ENCODE measurements around the gene ZFYVE28. TPM values are rescaled to one million over a fixed set of nuclear protein-coding genes. Genes with fewer than 3 reads are reported as not detected.

Gene ZFYVE28
- total RNA-seq, 1 experiment from 2014 or later: 0.82 TPM

GRCh38 chr4:2401610-2401983, 16.8 kb downstream of the ZFYVE28 start:
- H3K4me1 ChIP-seq: no peaks in the 10 kb centered on the region
- Mint-ChIP-seq H3K27me3 (ENCODE audit: insufficient read depth, unreplicated experiment) (peaks cover 3% of the 10 kb centered on the region), H3K4me1 (ENCODE audit: low read depth, unreplicated experiment) (no peaks in the 10 kb centered on the region), H3K9me3 (ENCODE audit: unreplicated experiment) (no peaks in the 10 kb centered on the region), H3K4me3 (ENCODE audit: unreplicated experiment) (no peak overlapping the region), H3K27ac (ENCODE audit: unreplicated experiment) (no peak overlapping the region), H3K36me3 (ENCODE audit: insufficient read depth, unreplicated experiment) (no peaks in the 10 kb centered on the region)
- H3K4me3 ChIP-seq (ENCODE audit: low read depth, low read length): no peak overlapping the region
- ChIA-PET POLR2A (no interaction called here), CTCF (no interaction called here)
- intact Hi-C loops (cut with micrococcal nuclease; ENCODE audit: unreplicated experiment): no loop called here
- no TSS peak for BruUV-seq (replicated peaks)
- peak in 1 of 2 experiments; percentile 26 for DNase-seq
- H3K27me3 ChIP-seq (replicated peaks; ENCODE audit: control insufficient read depth, insufficient read depth, low read length): no peaks in the 10 kb centered on the region
- no peaks in the 10 kb centered on the region for H3K36me3 ChIP-seq (ENCODE audit: control insufficient read depth, insufficient read depth, low read length)
- H3K9me3 ChIP-seq: no peaks in the 10 kb centered on the region
- TF ChIP-seq, protein P1, sequence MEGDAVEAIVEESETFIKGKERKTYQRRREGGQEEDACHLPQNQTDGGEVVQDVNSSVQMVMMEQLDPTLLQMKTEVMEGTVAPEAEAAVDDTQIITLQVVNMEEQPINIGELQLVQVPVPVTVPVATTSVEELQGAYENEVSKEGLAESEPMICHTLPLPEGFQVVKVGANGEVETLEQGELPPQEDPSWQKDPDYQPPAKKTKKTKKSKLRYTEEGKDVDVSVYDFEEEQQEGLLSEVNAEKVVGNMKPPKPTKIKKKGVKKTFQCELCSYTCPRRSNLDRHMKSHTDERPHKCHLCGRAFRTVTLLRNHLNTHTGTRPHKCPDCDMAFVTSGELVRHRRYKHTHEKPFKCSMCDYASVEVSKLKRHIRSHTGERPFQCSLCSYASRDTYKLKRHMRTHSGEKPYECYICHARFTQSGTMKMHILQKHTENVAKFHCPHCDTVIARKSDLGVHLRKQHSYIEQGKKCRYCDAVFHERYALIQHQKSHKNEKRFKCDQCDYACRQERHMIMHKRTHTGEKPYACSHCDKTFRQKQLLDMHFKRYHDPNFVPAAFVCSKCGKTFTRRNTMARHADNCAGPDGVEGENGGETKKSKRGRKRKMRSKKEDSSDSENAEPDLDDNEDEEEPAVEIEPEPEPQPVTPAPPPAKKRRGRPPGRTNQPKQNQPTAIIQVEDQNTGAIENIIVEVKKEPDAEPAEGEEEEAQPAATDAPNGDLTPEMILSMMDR (IDR thresholded peaks at IDR 0.05; ENCODE audit: insufficient read depth in 1 of 2, low read depth in 1 of 2, low read length in 1 of 2, severe bottlenecking in 1 of 2, unreplicated experiment in 1 of 2): no peak

DNA sequence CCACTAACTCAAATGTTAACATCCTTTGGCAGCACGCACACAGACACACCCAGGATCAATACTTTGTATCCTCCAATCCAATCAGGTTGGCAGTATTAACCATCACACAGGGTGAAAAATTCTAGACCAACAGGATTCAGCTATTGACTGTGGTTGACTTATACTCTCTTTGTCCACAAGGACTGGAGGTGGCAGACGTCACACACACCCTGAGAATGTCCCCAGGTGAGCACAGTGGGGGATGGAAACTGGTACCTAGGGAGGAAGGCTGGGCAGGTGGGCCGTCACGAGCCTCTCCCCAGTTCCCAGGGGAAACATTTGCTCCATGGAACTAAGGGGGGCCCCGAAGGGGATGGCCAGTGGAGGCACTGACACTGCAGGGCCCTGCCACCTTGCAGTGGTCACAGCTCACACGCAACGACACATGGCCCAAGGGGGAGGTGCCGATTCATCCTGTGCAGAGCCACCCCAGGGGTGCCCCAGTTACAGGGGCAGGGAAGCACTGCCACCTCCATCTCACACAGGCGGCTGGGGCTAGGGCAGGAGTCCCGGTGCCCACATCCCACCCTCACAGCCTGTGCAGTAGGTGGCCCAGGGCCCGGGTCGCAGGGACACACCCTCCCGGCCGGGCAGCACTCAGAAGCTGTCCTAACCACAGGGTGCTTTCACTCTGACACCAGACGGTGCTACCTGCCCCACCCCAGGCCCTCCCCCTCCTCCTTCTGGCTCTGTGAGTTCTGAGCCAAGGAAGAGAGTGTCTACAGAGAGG, 17.4 kb downstream of the ZFYVE28 start:
- H3K27me3 ChIP-seq (replicated peaks; ENCODE audit: control insufficient read depth, insufficient read depth, low read length): no peaks in the 10 kb centered on the region
- H3K27me3 Mint-ChIP-seq (ENCODE audit: insufficient read depth, unreplicated experiment): peaks cover 3% of the 10 kb centered on the region
- no peak overlapping the region for H3K4me3 Mint-ChIP-seq (ENCODE audit: unreplicated experiment)
- no peaks in the 10 kb centered on the region for H3K9me3 ChIP-seq
- intact Hi-C loops (cut with micrococcal nuclease; ENCODE audit: unreplicated experiment): no loop called here
- no peaks in the 10 kb centered on the region for H3K36me3 Mint-ChIP-seq (ENCODE audit: insufficient read depth, unreplicated experiment)
- H3K36me3 ChIP-seq (ENCODE audit: control insufficient read depth, insufficient read depth, low read length): no peaks in the 10 kb centered on the region
- TF ChIP-seq, protein P1 (IDR thresholded peaks at IDR 0.05; ENCODE audit: insufficient read depth in 1 of 2, low read depth in 1 of 2, low read length in 1 of 2, severe bottlenecking in 1 of 2, unreplicated experiment in 1 of 2): no peak
- H3K9me3 Mint-ChIP-seq (ENCODE audit: unreplicated experiment): no peaks in the 10 kb centered on the region
- H3K4me1 ChIP-seq: no peaks in the 10 kb centered on the region
- H3K4me1 Mint-ChIP-seq (ENCODE audit: low read depth, unreplicated experiment): no peaks in the 10 kb centered on the region
- BruUV-seq (replicated peaks): no TSS peak
- ChIA-PET CTCF (no interaction called here), POLR2A (no interaction called here)
- H3K4me3 ChIP-seq (ENCODE audit: low read depth, low read length): no peak overlapping the region
- DNase-seq: no peak
- no peak overlapping the region for H3K27ac Mint-ChIP-seq (ENCODE audit: unreplicated experiment)

DNA sequence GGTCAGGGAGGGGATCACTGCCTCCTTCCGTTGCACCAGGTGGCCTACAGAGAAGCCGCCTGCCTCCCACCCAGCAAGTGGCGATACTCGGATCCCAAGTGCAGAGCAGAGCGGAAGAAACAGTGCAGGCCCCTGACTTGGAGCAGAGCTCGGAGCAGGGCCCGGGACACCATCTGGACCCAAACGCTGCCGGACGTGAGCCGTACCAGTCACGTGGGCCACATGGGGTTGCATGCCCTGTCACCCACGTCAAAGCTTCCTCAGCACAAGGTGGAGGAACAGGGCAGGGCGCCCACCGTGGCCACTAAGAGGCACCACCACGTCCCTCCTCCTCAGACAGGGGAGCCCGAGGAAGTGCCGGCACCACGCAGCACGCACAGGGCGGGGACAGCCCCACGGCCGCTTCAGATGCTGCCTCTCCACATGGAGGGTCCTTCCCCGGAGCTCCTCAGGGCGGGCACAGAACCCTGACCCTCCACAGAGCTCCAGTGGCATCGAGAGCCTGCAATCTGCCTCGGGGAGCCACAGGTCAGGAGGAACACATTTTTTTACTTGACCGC, 18.7 kb downstream of the ZFYVE28 start:
- no peaks in the 10 kb centered on the region for H3K36me3 ChIP-seq (ENCODE audit: control insufficient read depth, insufficient read depth, low read length)
- H3K27me3 ChIP-seq (replicated peaks; ENCODE audit: control insufficient read depth, insufficient read depth, low read length): no peaks in the 10 kb centered on the region
- ChIA-PET POLR2A (no interaction called here), CTCF (no interaction called here)
- Mint-ChIP-seq H3K4me1 (ENCODE audit: low read depth, unreplicated experiment) (no peaks in the 10 kb centered on the region), H3K27ac (ENCODE audit: unreplicated experiment) (no peak overlapping the region), H3K4me3 (ENCODE audit: unreplicated experiment) (no peak overlapping the region), H3K9me3 (ENCODE audit: unreplicated experiment) (no peaks in the 10 kb centered on the region), H3K27me3 (ENCODE audit: insufficient read depth, unreplicated experiment) (peaks cover 3% of the 10 kb centered on the region), H3K36me3 (ENCODE audit: insufficient read depth, unreplicated experiment) (no peaks in the 10 kb centered on the region)
- no peaks in the 10 kb centered on the region for H3K9me3 ChIP-seq
- BruUV-seq (replicated peaks): no TSS peak
- no peaks in the 10 kb centered on the region for H3K4me1 ChIP-seq
- TF ChIP-seq, protein P1 (IDR thresholded peaks at IDR 0.05; ENCODE audit: insufficient read depth in 1 of 2, low read depth in 1 of 2, low read length in 1 of 2, severe bottlenecking in 1 of 2, unreplicated experiment in 1 of 2): no peak
- no peak for DNase-seq
- intact Hi-C loops (cut with micrococcal nuclease; ENCODE audit: unreplicated experiment): no loop called here
- H3K4me3 ChIP-seq (ENCODE audit: low read depth, low read length): no peak overlapping the region

All from Caco-2 (cell line).